K562 (cell line): ENCODE results near the gene SUSD3. TPM values are rescaled to one million over a fixed set of nuclear protein-coding genes. Genes with fewer than 3 reads are reported as not detected.

Experiments
- AFF1 ChIP-seq, 2 experiments: fragments of 450-650 bp; IDR thresholded peaks; 2 replicates each; pipeline ENCODE4 v1.6.1; 2018; ENCODE audit warnings: mild to moderate bottlenecking in 2 of 2, low read depth in 1 of 2; ENCODE audit not compliant: partially characterized antibody in 2 of 2
- CBX8 ChIP-seq: fragments of 200-600 bp; sonication (generic); IDR thresholded peaks from 2 replicates; pipeline ENCODE4 v1.6.1; 2012; ENCODE audit warnings: borderline replicate concordance, mixed run types, low read depth, mild to moderate bottlenecking, moderate library complexity, mixed read lengths, low read length, control low read depth, inconsistent platforms; ENCODE audit not compliant: poor library complexity, severe bottlenecking; ENCODE audit errors: extremely low read depth
- DMBX1 ChIP-seq: fragments of 250-450 bp; sonication (Bioruptor Pico); IDR thresholded peaks from 2 replicates; pipeline ENCODE4 v1.8.0; 2022; ENCODE audit warnings: inconsistent platforms, mild to moderate bottlenecking, moderate library complexity, borderline replicate concordance
- DNMT1 ChIP-seq: fragments of 450-650 bp; IDR thresholded peaks from 2 replicates; pipeline ENCODE4 v1.6.1; 2016; ENCODE audit warnings: antibody characterized with exemption, mild to moderate bottlenecking
- ETV6 ChIP-seq, 3 experiments: fragments of 150-350 bp in 1 of 3; sonication (generic) in 1 of 3; formaldehyde crosslinking in 1 of 3; IDR thresholded peaks; 2 replicates each; pipeline versions ENCODE4 v1.6.1 to v1.8.0; 2014 to 2022; ENCODE audit warnings: borderline replicate concordance in 2 of 3, low read depth in 2 of 3, antibody characterized with exemption in 1 of 3, low read length in 1 of 3, mild to moderate bottlenecking in 1 of 3, missing genetic modification reagents in 1 of 3
- HNRNPUL1 ChIP-seq: fragments of 200-400 bp; formaldehyde crosslinking; IDR thresholded peaks from 2 replicates; pipeline ENCODE4 v1.6.1; 2017; ENCODE audit warnings: low read length
- KAT7 ChIP-seq: sonication (generic); formaldehyde crosslinking; IDR thresholded peaks from 2 replicates; pipeline ENCODE4 v1.8.0; 2022; ENCODE audit warnings: missing genetic modification reagents, mild to moderate bottlenecking, borderline replicate concordance
- MCM5 ChIP-seq: fragments of 450-650 bp; IDR thresholded peaks from 2 replicates; pipeline ENCODE4 v1.6.1; 2016; ENCODE audit warnings: low read depth
- MED1 ChIP-seq: sonication (generic); formaldehyde crosslinking; IDR thresholded peaks from 2 replicates; pipeline ENCODE4 v1.8.1; 2023; ENCODE audit warnings: missing genetic modification reagents, borderline replicate concordance
- OTX1 ChIP-seq: fragments of 450-650 bp; formaldehyde crosslinking; IDR thresholded peaks from 2 replicates; pipeline ENCODE4 v1.4.0; 2022; ENCODE audit warnings: mild to moderate bottlenecking
- SMARCA4 ChIP-seq: fragments of 450-650 bp; IDR thresholded peaks from 2 replicates; pipeline ENCODE4 v1.6.1; 2016
- TEAD2 ChIP-seq: fragments of 450-650 bp; IDR thresholded peaks from 2 replicates; pipeline ENCODE4 v1.6.1; 2016; ENCODE audit warnings: missing genetic modification characterization, control low read depth, missing compliant biosample characterization
- TOE1 ChIP-seq, 2 experiments: fragments of 450-650 bp in 1 of 2; sonication (generic) in 1 of 2; formaldehyde crosslinking in 1 of 2; IDR thresholded peaks; 2 replicates each; pipeline versions ENCODE4 v1.7.1 to v1.8.0; 2016 to 2022; ENCODE audit warnings: borderline replicate concordance in 2 of 2, mild to moderate bottlenecking in 2 of 2, antibody characterized with exemption in 1 of 2, inconsistent platforms in 1 of 2, low read depth in 1 of 2, missing genetic modification reagents in 1 of 2, moderate library complexity in 1 of 2
- ZNF143 ChIP-seq: sonication (generic); formaldehyde crosslinking; IDR thresholded peaks from 2 replicates; pipeline ENCODE4 v1.9.0; 2022; ENCODE audit warnings: mild to moderate bottlenecking, missing genetic modification reagents
- ZNF324 ChIP-seq: fragments of 250-450 bp; sonication (Bioruptor Pico); IDR thresholded peaks from 2 replicates; pipeline ENCODE4 v1.4.0; 2020; ENCODE audit warnings: mild to moderate bottlenecking
- ZNF76 ChIP-seq: fragments of 250-450 bp; sonication (Bioruptor Pico); IDR thresholded peaks from 2 replicates; pipeline ENCODE4 v1.4.0; 2020; ENCODE audit warnings: mild to moderate bottlenecking, moderate library complexity, borderline replicate concordance
- ZSCAN32 ChIP-seq: fragments of 450-650 bp; formaldehyde crosslinking; IDR thresholded peaks from 2 replicates; pipeline ENCODE4 v1.4.0; 2020; ENCODE audit warnings: mild to moderate bottlenecking, moderate library complexity
- polyA plus RNA-seq, 8 experiments: library from polyadenylated mRNA; depleted of rRNA in 4 of 8; stranded (reverse) in 5 of 8; unstranded in 3 of 8; fragments of >200 nt; fragmentation: Nextera tagmentation in 2 of 8; fragmentation: Illumina TruSeq in 1 of 8; extraction: Ambion mirVana in 2 of 8; extraction: Trizol in 1 of 8; gene quantifications; 2 replicates each; pipeline versions ENCODE4 v1.2.1 to v1.2.3, GENCODE V29; 2011 to 2014; ENCODE audit warnings: inconsistent platforms in 1 of 8, missing spikeins in 1 of 8
- total RNA-seq, 7 experiments: library from RNA; depleted of rRNA in 6 of 7; stranded (reverse); fragments of >200 nt in 6 of 7; fragmentation: Illumina TruSeq in 2 of 7; extraction: Trizol in 2 of 7; gene quantifications; 2 replicates each; pipeline versions ENCODE4 v1.2.1 to v1.2.3, GENCODE V29; 2011 to 2021; ENCODE audit warnings: low replicate concordance in 1 of 7
- TF ChIP-seq, protein P1 (sequence below): fragments of 250-450 bp; sonication (Bioruptor Pico); IDR thresholded peaks from 2 replicates; pipeline ENCODE4 v1.5.1; 2021; ENCODE audit warnings: mild to moderate bottlenecking
- TF ChIP-seq, protein P2 (sequence below): fragments of 450-650 bp; IDR thresholded peaks from 2 replicates; pipeline ENCODE4 v1.7.1; 2018; ENCODE audit warnings: mild to moderate bottlenecking, low read depth; ENCODE audit not compliant: partially characterized antibody

SUSD3 gene
- total and polyA plus RNA-seq, 9 of the 15 experiments (the other 6 are each of a cell fraction or from before 2014, with no cell fraction given): 1.3 to 21.7 (median 11.4) TPM

DNA sequence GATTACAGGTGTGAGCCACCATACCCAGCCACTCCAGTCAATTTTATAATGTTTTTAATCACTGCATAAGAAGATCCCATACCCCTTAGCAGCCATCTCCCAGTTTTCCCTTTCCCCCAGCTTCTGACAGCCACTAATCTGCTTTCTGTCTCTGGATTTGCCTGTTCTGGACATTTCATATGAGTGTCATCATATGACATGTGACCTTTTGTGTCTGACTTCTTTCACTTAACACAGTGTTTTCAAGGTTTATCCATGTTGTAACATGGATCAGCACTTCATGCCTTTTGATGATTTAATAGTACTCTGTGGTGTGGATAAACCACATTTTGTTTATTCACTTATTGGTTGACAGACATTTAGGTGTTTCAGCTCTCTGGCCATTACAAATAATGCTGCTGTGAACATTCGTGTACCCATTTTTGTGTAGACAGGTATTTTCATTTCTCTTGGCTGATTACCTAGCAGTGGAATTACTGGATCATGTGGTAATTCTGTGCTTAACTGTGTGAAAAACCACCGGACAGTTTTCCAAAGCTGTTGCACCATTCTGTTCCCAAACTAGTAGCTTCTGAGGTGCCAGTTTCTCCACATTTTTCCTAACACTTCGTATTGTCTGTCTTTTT lies 8.6 kb downstream of the SUSD3 start (continued):
- TF ChIP-seq, protein P1, sequence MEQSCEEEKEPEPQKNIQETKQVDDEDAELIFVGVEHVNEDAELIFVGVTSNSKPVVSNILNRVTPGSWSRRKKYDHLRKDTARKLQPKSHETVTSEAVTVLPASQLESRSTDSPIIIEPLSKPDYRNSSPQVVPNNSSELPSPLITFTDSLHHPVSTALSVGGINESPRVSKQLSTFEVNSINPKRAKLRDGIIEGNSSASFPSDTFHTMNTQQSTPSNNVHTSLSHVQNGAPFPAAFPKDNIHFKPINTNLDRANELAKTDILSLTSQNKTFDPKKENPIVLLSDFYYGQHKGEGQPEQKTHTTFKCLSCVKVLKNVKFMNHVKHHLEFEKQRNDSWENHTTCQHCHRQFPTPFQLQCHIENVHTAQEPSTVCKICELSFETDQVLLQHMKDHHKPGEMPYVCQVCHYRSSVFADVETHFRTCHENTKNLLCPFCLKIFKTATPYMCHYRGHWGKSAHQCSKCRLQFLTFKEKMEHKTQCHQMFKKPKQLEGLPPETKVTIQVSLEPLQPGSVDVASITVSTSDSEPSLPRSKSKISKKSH (CRISPR knock-in tag): no peak
- TF ChIP-seq OTX1 (CRISPR knock-in tag) (no peak), ZSCAN32 (CRISPR knock-in tag) (no peak), TEAD2 (tag) (no peak), MCM5 (no peak), MED1 (CRISPR knock-in tag) (no peak), ETV6 (IDR thresholded peaks at IDR 0.05; ENCODE audit: borderline replicate concordance in 1 of 2, low read depth in 2 of 2, low read length in 1 of 2) (no peak), ETV6 (CRISPR knock-in tag; IDR thresholded peaks at IDR 0.05; ENCODE audit: borderline replicate concordance) (no peak), TOE1 (IDR thresholded peaks at IDR 0.05; ENCODE audit: borderline replicate concordance) (peak; percentile 58; the same call in 1 of the 2 replicates), TOE1 (CRISPR knock-in tag; IDR thresholded peaks at IDR 0.05; ENCODE audit: borderline replicate concordance, low read depth) (no peak), KAT7 (CRISPR knock-in tag) (no peak), SMARCA4 (no peak), HNRNPUL1 (no peak), DNMT1 (no peak), AFF1 (IDR thresholded peaks at IDR 0.05; ENCODE audit: low read depth in 1 of 2, partially characterized antibody in 2 of 2) (no peak), ZNF76 (no peak), ZNF324 (no peak), DMBX1 (CRISPR knock-in tag) (peak; percentile 9; the same call in 1 of the 2 replicates), CBX8 (no peak), ZNF143 (CRISPR knock-in tag) (no peak)
- TF ChIP-seq, protein P2, sequence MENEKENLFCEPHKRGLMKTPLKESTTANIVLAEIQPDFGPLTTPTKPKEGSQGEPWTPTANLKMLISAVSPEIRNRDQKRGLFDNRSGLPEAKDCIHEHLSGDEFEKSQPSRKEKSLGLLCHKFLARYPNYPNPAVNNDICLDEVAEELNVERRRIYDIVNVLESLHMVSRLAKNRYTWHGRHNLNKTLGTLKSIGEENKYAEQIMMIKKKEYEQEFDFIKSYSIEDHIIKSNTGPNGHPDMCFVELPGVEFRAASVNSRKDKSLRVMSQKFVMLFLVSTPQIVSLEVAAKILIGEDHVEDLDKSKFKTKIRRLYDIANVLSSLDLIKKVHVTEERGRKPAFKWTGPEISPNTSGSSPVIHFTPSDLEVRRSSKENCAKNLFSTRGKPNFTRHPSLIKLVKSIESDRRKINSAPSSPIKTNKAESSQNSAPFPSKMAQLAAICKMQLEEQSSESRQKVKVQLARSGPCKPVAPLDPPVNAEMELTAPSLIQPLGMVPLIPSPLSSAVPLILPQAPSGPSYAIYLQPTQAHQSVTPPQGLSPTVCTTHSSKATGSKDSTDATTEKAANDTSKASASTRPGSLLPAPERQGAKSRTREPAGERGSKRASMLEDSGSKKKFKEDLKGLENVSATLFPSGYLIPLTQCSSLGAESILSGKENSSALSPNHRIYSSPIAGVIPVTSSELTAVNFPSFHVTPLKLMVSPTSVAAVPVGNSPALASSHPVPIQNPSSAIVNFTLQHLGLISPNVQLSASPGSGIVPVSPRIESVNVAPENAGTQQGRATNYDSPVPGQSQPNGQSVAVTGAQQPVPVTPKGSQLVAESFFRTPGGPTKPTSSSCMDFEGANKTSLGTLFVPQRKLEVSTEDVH: no peak
